Mesothelial cell of epicardium (in vitro differentiated cells): ENCODE results near the gene AGMO. TPM values are rescaled to one million over a fixed set of nuclear protein-coding genes. Genes with fewer than 3 reads are reported as not detected.

Source experiments
- DNase-seq, 2 experiments: peaks; one replicate each; pipeline ENCODE4 v3.0.0; 2021; ENCODE audit warnings: low spot score in 2 of 2; ENCODE audit not compliant: unreplicated experiment in 2 of 2
- H3K27ac Mint-ChIP-seq: 2 replicates; pipeline ENCODE4 v1.8.0; 2021; ENCODE audit warnings: mixed read lengths
- H3K27me3 Mint-ChIP-seq: 2 replicates; pipeline ENCODE4 v1.8.0; 2021; ENCODE audit warnings: low read depth, mixed read lengths
- H3K36me3 Mint-ChIP-seq: 2 replicates; pipeline ENCODE4 v1.8.0; 2021; ENCODE audit warnings: mixed read lengths
- H3K4me1 Mint-ChIP-seq: 2 replicates; pipeline ENCODE4 v1.8.0; 2021; ENCODE audit warnings: mixed read lengths
- H3K4me3 Mint-ChIP-seq: 2 replicates; pipeline ENCODE4 v1.8.0; 2021; ENCODE audit warnings: mild to moderate bottlenecking, moderate library complexity, mixed read lengths
- H3K9me3 Mint-ChIP-seq: 2 replicates; pipeline ENCODE4 v1.8.0; 2021; ENCODE audit warnings: mixed read lengths
- total RNA-seq: library from RNA; stranded (reverse); gene quantifications from 3 replicates; pipeline ENCODE4 v1.2.1, GENCODE V29; 2021
- TF ChIP-seq, protein P1 (sequence below): fragments of 200-600 bp; sonication (generic); IDR thresholded peaks from one replicate; pipeline ENCODE4 v1.5.0; 2021; ENCODE audit warnings: antibody characterized with exemption; ENCODE audit not compliant: unreplicated experiment

Gene AGMO
- total RNA-seq, 1 donor from 2014 or later: 1.0 TPM

DNA sequence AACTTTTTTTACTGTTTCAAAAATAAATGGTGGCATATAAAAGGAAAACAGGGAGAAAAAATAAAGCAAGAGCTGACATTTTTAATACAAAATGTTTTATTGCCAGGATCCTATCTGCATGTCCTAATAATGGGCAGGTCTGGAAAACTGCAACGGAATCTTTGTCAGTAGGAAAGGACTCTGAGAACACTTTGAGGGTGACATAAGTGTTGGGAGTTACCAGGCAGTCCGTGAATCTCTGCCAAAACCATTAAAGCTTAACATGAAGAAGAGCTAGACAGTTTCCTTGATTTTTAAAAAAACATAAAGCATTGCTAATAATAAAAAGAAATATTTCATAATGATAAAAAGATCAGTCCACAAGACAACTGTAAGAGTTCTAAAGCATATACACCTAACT is 80.7 kb downstream of the AGMO start:
- Mint-ChIP-seq H3K4me3 (no peak overlapping the region), H3K4me1 (peaks cover 2% of the 10 kb centered on the region), H3K9me3 (no peaks in the 10 kb centered on the region), H3K27ac (no peak overlapping the region), H3K27me3 (no peaks in the 10 kb centered on the region), H3K36me3 (no peaks in the 10 kb centered on the region)
- DNase-seq: no peak
- TF ChIP-seq, protein P1, sequence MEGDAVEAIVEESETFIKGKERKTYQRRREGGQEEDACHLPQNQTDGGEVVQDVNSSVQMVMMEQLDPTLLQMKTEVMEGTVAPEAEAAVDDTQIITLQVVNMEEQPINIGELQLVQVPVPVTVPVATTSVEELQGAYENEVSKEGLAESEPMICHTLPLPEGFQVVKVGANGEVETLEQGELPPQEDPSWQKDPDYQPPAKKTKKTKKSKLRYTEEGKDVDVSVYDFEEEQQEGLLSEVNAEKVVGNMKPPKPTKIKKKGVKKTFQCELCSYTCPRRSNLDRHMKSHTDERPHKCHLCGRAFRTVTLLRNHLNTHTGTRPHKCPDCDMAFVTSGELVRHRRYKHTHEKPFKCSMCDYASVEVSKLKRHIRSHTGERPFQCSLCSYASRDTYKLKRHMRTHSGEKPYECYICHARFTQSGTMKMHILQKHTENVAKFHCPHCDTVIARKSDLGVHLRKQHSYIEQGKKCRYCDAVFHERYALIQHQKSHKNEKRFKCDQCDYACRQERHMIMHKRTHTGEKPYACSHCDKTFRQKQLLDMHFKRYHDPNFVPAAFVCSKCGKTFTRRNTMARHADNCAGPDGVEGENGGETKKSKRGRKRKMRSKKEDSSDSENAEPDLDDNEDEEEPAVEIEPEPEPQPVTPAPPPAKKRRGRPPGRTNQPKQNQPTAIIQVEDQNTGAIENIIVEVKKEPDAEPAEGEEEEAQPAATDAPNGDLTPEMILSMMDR: no peak

DNA sequence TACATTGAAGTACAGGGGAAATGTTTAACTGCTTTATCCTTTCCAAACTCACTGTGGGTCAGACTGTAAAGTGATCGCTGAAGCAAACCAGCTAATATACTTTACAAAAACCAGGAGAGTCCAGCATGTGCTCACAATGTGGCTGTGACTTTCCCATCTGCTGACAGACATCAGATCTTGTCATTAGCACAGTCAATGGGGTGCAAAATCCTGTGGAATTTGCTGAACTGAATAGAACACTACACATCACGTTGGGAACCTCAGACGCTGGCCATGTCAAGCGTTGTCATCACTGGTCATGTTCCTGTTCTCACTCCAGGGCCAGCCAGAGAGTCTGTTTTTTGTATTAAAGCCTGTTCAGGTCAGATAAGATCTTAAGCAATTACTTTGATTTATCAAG is 83.4 kb downstream of the AGMO start:
- Mint-ChIP-seq H3K4me1 (peaks cover 2% of the 10 kb centered on the region), H3K9me3 (peaks cover 16% of the 10 kb centered on the region), H3K27ac (no peak overlapping the region), H3K36me3 (no peaks in the 10 kb centered on the region), H3K27me3 (no peaks in the 10 kb centered on the region), H3K4me3 (no peak overlapping the region)
- no peak for DNase-seq
- TF ChIP-seq, protein P1: no peak

DNA sequence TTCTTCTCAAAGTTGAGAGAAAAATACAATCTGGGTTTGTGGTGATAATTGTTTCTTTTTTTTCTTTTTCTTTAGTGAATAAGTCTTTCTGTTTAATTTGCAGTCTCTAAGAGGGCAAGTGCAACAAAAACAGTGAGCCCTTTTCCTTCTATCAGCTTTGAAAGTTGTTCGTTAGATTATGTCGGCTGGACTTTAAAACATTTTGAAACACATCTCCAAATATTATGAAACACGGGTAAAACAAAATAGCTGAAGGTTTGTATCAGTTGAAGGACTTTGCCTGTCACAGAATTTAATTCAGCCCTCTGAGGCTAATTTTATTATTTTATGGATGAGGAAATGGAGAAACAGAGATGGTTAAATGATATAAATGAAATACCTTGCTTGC is 85.3 kb downstream of the AGMO start:
- TF ChIP-seq, protein P1: no peak

DNA sequence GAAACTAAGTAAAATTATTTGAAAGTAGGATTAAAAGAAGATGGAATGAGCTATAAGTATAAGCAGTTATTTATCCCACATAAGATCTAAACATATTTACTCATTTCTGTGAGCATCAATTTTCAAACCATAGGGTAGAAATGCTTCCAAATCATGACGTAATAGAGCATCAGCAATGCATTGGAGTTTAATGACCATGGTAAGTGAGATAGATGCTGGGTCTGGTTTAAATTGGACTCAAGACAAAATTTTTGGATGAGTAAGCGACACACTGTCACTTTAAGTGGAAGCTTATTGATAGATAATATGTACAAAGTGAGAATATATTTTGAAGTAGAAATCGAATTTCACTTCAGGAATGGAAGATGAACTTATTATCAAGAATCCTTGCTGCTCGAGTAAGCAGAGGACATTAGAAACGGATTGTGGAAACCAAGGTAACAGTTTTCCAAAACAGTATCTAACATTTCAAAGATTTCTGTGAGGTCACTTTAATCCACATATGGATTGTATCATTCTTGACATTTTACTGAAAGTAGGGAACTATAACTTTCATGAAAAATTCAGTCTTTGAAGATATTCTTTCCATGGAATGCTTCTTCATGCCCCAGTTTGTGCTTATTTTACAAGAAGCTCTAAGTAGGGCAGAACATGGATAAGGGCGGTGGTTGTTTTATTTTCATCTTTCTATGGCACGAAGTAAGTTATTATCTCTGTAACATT is 85.8 kb downstream of the AGMO start:
- DNase-seq: no peak
- Mint-ChIP-seq H3K27ac (no peak overlapping the region), H3K36me3 (no peaks in the 10 kb centered on the region), H3K27me3 (no peaks in the 10 kb centered on the region), H3K4me3 (no peak overlapping the region), H3K4me1 (peaks cover 2% of the 10 kb centered on the region), H3K9me3 (peaks cover 20% of the 10 kb centered on the region)
- TF ChIP-seq, protein P1: no peak

More for the DNA sequence above, 85.3 kb downstream of the AGMO start:
- H3K9me3 Mint-ChIP-seq: peaks cover 20% of the 10 kb centered on the region
- DNase-seq: no peak
- no peaks in the 10 kb centered on the region for H3K27me3 Mint-ChIP-seq
- H3K27ac Mint-ChIP-seq: no peak overlapping the region
- H3K36me3 Mint-ChIP-seq: no peaks in the 10 kb centered on the region
- H3K4me3 Mint-ChIP-seq: no peak overlapping the region
- H3K4me1 Mint-ChIP-seq: peaks cover 2% of the 10 kb centered on the region

DNA sequence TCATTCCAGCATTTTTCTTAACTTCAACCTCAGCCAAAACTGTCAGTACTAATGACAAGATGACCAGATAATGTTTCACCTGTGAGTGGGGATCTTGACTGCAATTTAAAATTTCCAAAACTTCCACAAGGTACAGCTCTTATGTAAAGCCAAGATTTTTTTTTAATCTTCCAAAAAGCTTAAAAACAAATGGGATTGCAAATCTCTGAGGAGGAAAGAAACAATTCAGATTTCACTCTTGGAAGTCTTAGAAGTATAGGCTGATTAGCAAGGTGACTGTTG is 90.2 kb downstream of the AGMO start:
- Mint-ChIP-seq H3K27ac (no peak overlapping the region), H3K4me1 (no peaks in the 10 kb centered on the region), H3K36me3 (no peaks in the 10 kb centered on the region), H3K9me3 (peaks cover 20% of the 10 kb centered on the region), H3K4me3 (no peak overlapping the region), H3K27me3 (no peaks in the 10 kb centered on the region)
- TF ChIP-seq, protein P1: no peak
- DNase-seq: no peak
